HepG2 (cell line): ENCODE results near the gene ATP2B3. TPM values are rescaled to one million over a fixed set of nuclear protein-coding genes. Genes with fewer than 3 reads are reported as not detected.

ENCODE experiments used
- ATAC-seq: fragments of 200-7000 bp; cut with Tn5 transposase; 3 replicates; pipeline ENCODE4 v1.9.1; 2020; ENCODE audit warnings: mild to moderate bottlenecking, moderate library complexity
- BruUV-seq: library from RNA; stranded (reverse); fragments of 400-500 nt; replicated peaks from 2 replicates; lab custom pipeline; 2021; lab: Mats Ljungman, UMichigan
- CTCF ChIA-PET: fragments of 300-600 bp; formaldehyde crosslinking; extraction: SDS; loops from one replicate; lab custom pipeline; 2021; ENCODE audit warnings: low total read pairs, inconsistent platforms, low intra/inter-chr PET ratio; lab: Yijun Ruan, JAX
- POLR2A ChIA-PET: fragments of 350-600 bp; sonication (Branson Sonifier 250); formaldehyde crosslinking; loops from one replicate; lab custom pipeline; 2020; ENCODE audit warnings: antibody characterized with exemption, inconsistent platforms; lab: Yijun Ruan, JAX
- DNase-seq: peaks from one replicate; pipeline ENCODE4 v3.0.0-alpha.2; 2015; ENCODE audit warnings: low spot score
- FAIRE-seq: peaks from 3 replicates; lab custom pipeline; 2011; peaks lifted over from hg19 to GRCh38; lab: Jason Lieb, UNC
- H2AFZ ChIP-seq: one replicate; pipeline ENCODE4 v1.6.1; 2011; ENCODE audit warnings: low read length, inconsistent platforms
- H3K27ac ChIP-seq: fragments of 300-600 bp; 3 replicates; pipeline ENCODE4 v1.8.0; 2011; ENCODE audit warnings: mixed run types, mild to moderate bottlenecking, mixed read lengths, low read length, inconsistent platforms; ENCODE audit not compliant: insufficient read depth; ENCODE audit errors: extremely low read length
- H3K27me3 ChIP-seq, 2 experiments: fragments of 200-600 bp in 1 of 2; 2 replicates in 1 of 2; 3 replicates in 1 of 2; pipeline versions ENCODE4 v1.6.0 to v1.8.0; 2011; ENCODE audit warnings: low read length in 2 of 2, mild to moderate bottlenecking in 2 of 2, moderate library complexity in 2 of 2, inconsistent platforms in 1 of 2; ENCODE audit not compliant: insufficient read depth in 2 of 2, control insufficient read depth in 1 of 2
- H3K36me3 ChIP-seq, 2 experiments: fragments of 200-600 bp in 1 of 2; replicated peaks in 1 of 2; 2 replicates in 1 of 2; 3 replicates in 1 of 2; pipeline versions ENCODE4 v1.5.1 to v1.8.0; 2011; ENCODE audit warnings: low read length in 2 of 2, inconsistent platforms in 1 of 2; ENCODE audit not compliant: insufficient read depth in 2 of 2, control insufficient read depth in 1 of 2
- H3K4me1 ChIP-seq: 2 replicates; pipeline ENCODE4 v1.5.1; 2012; ENCODE audit warnings: low read length, inconsistent platforms; ENCODE audit not compliant: insufficient read depth
- H3K4me2 ChIP-seq: 2 replicates; pipeline ENCODE4 v1.6.0; 2011; ENCODE audit warnings: low read depth, low read length, inconsistent platforms
- H3K4me3 ChIP-seq, 3 experiments: fragments of 200-600 bp in 1 of 3; sonication (generic), shearing (Covaris generic) in 1 of 3; replicated peaks in 1 of 3; 2 replicates each; pipeline ENCODE4 v1.5.1; 2011 to 2016; ENCODE audit warnings: low read length in 3 of 3, inconsistent platforms in 2 of 3, low read depth in 2 of 3, mild to moderate bottlenecking in 2 of 3, control low read depth in 1 of 3, mixed read lengths in 1 of 3; ENCODE audit not compliant: insufficient read depth in 1 of 3
- H3K79me2 ChIP-seq: one replicate; pipeline ENCODE4 v1.6.1; 2011; ENCODE audit warnings: low read length, inconsistent platforms; ENCODE audit not compliant: insufficient read depth
- H3K9ac ChIP-seq: 2 replicates; pipeline ENCODE4 v1.6.0; 2011; ENCODE audit warnings: mild to moderate bottlenecking, low read depth, low read length, inconsistent platforms; ENCODE audit not compliant: insufficient read depth
- H3K9me3 ChIP-seq: 2 replicates; pipeline ENCODE4 v1.5.1; 2012; ENCODE audit warnings: mild to moderate bottlenecking, low read length
- H4K20me1 ChIP-seq: 2 replicates; pipeline ENCODE4 v1.6.0; 2011; ENCODE audit warnings: inconsistent platforms, mild to moderate bottlenecking, low read length, moderate library complexity; ENCODE audit not compliant: insufficient read depth
- AKAP8 ChIP-seq: sonication (generic); formaldehyde crosslinking; IDR thresholded peaks from 2 replicates; pipeline ENCODE4 v1.5.1; 2020; ENCODE audit warnings: mild to moderate bottlenecking, missing genetic modification reagents
- ATF7-NPFF ChIP-seq: sonication (generic); formaldehyde crosslinking; IDR thresholded peaks from 2 replicates; pipeline ENCODE4 v1.8.1; 2023; ENCODE audit warnings: mild to moderate bottlenecking, low read depth, missing genetic modification reagents, moderate library complexity
- CERS6 ChIP-seq: sonication (generic); formaldehyde crosslinking; IDR thresholded peaks from 2 replicates; pipeline ENCODE4 v1.5.0; 2020; ENCODE audit warnings: missing genetic modification reagents
- DZIP1 ChIP-seq: sonication (generic); formaldehyde crosslinking; IDR thresholded peaks from 2 replicates; pipeline ENCODE4 v1.5.0; 2020; ENCODE audit warnings: mild to moderate bottlenecking, missing genetic modification reagents
- EHMT2 ChIP-seq: fragments of 200-600 bp; sonication (generic); IDR thresholded peaks from 2 replicates; pipeline ENCODE4 v1.7.0; 2017; ENCODE audit warnings: antibody characterized with exemption, low read depth, low read length, borderline replicate concordance
- FOXO4 ChIP-seq: sonication (generic); formaldehyde crosslinking; conservative IDR thresholded peaks from 2 replicates; pipeline ENCODE4 v1.8.1; 2023; ENCODE audit warnings: missing genetic modification reagents
- NCOA2 ChIP-seq: sonication (generic); formaldehyde crosslinking; IDR thresholded peaks from 2 replicates; pipeline ENCODE4 v1.8.0; 2022; ENCODE audit warnings: inconsistent platforms
- NFKBIZ ChIP-seq: IDR thresholded peaks from 2 replicates; pipeline ENCODE4 v1.6.1; 2018; ENCODE audit warnings: missing genetic modification reagents, missing compliant biosample characterization
- PLSCR1 ChIP-seq: sonication (generic); formaldehyde crosslinking; IDR thresholded peaks from 2 replicates; pipeline ENCODE4 v1.5.0; 2020; ENCODE audit warnings: missing genetic modification reagents, mild to moderate bottlenecking, borderline replicate concordance
- RFXANK ChIP-seq: IDR thresholded peaks from 2 replicates; pipeline ENCODE4 v1.6.1; 2016
- SOX5 ChIP-seq: IDR thresholded peaks from 2 replicates; pipeline ENCODE4 v1.6.1; 2016; ENCODE audit warnings: borderline replicate concordance
- TAF1 ChIP-seq: sonication (generic); formaldehyde crosslinking; IDR thresholded peaks from 2 replicates; pipeline ENCODE4 v1.4.0; 2020; ENCODE audit warnings: missing genetic modification reagents
- TGIF2 ChIP-seq: IDR thresholded peaks from 2 replicates; pipeline ENCODE4 v1.6.1; 2016; ENCODE audit warnings: control low read depth, missing compliant biosample characterization
- ZC3H4 ChIP-seq: sonication (generic); formaldehyde crosslinking; IDR thresholded peaks from 2 replicates; pipeline ENCODE4 v1.4.0; 2020; ENCODE audit warnings: missing genetic modification reagents, borderline replicate concordance
- ZFP62 ChIP-seq: sonication (generic); formaldehyde crosslinking; IDR thresholded peaks from 2 replicates; pipeline ENCODE4 v1.4.0; 2020; ENCODE audit warnings: missing genetic modification reagents
- ZNF207 ChIP-seq: fragments of 450-650 bp; IDR thresholded peaks from 2 replicates; pipeline ENCODE4 v1.6.1; 2016; ENCODE audit warnings: antibody characterized with exemption, borderline replicate concordance
- ZNF496 ChIP-seq: sonication (generic); formaldehyde crosslinking; IDR thresholded peaks from 2 replicates; pipeline ENCODE4 v1.8.1; 2023; ENCODE audit warnings: mild to moderate bottlenecking, moderate library complexity, missing genetic modification reagents; ENCODE audit not compliant: insufficient replicate concordance
- ZNF512 ChIP-seq: sonication (generic); formaldehyde crosslinking; IDR thresholded peaks from 2 replicates; pipeline ENCODE4 v1.4.0; 2020; ENCODE audit warnings: mild to moderate bottlenecking, missing genetic modification reagents
- whole genome bisulfite sequencing: methylation state at CpG from one replicate; pipeline ENCODE4 v1.1.6; 2017; ENCODE audit warnings: low lambda C conversion rate; 5-methylcytosine and 5-hydroxymethylcytosine counted together
- in situ Hi-C: cut with HindIII; loops from 2 replicates; pipeline ENCODE4 v1.10.0; 2017; ENCODE audit warnings: low pct_unique_long_range_greater_than_20kb; ENCODE audit not compliant: extremely low pct_ligation_motif_present
- intact Hi-C: fragments of 100-400 bp; cut with micrococcal nuclease; formaldehyde crosslinking; loops from one replicate; pipeline ENCODE4 v1.10.0; 2022; ENCODE audit not compliant: unreplicated experiment
- polyA plus RNA-seq, 8 experiments: library from polyadenylated mRNA; depleted of rRNA in 3 of 8; stranded (reverse) in 7 of 8; unstranded in 1 of 8; fragments of >200 nt; fragmentation: Illumina TruSeq in 4 of 8; extraction: Trizol in 4 of 8; gene quantifications; 2 replicates each; pipeline versions ENCODE4 v1.2.1 to v1.2.3, GENCODE V29; 2011 to 2016; ENCODE audit warnings: low read depth in 4 of 8, missing spikeins in 1 of 8, mixed read lengths in 1 of 8; ENCODE audit not compliant: insufficient read depth in 1 of 8
- total RNA-seq, 5 experiments: library from RNA; depleted of rRNA; stranded (reverse); fragments of >200 nt; fragmentation: Illumina TruSeq; extraction: Trizol; gene quantifications; 2 replicates each; pipeline ENCODE4 v1.2.3, GENCODE V29; 2016; ENCODE audit warnings: low read depth in 1 of 5

The ATP2B3 gene
- total and polyA plus RNA-seq, 2 of the 13 experiments (the other 11 are each of a cell fraction or from before 2014, with no cell fraction given), result not detected

GRCh38 chrX:153592091-153592833 is 74.8 kb downstream of the ATP2B3 start:
- H3K9ac ChIP-seq, result no peak overlapping the region
- no peak overlapping the region for H3K4me3 ChIP-seq
- DNase-seq (no peak), ATAC-seq (no peak), FAIRE-seq (no peak)
- BruUV-seq, result no TSS peak
- intact Hi-C loops, result no loop called here
- H3K27ac ChIP-seq, result no peak overlapping the region
- ChIA-PET CTCF (no interaction called here), POLR2A (no interaction called here)
- no peak overlapping the region for H3K4me2 ChIP-seq
- in situ Hi-C loops, result no loop called here
- H2AFZ ChIP-seq, result no peak overlapping the region
- peaks cover 3 to 7% of the 10 kb centered on the region in 2 experiments; a peak in 3 of 5 replicates for H3K36me3 ChIP-seq
- H3K4me1 ChIP-seq, result peaks cover 8% of the 10 kb centered on the region; the same call in 1 of the 2 replicates
- H4K20me1 ChIP-seq, result no peaks in the 10 kb centered on the region
- no peaks in the 10 kb centered on the region for H3K27me3 ChIP-seq
- H3K9me3 ChIP-seq, result no peaks in the 10 kb centered on the region
- no peaks in the 10 kb centered on the region for H3K79me2 ChIP-seq
- 100% methylated on average over 6 of the region's 30 CpGs for WGBS
- TF ChIP-seq AKAP8 (CRISPR knock-in tag) (no peak), ZC3H4 (CRISPR knock-in tag) (no peak), ATF7-NPFF (CRISPR knock-in tag) (no peak), ZNF512 (CRISPR knock-in tag) (no peak), ZNF207 (no peak), SOX5 (no peak), ZNF496 (CRISPR knock-in tag) (no peak), PLSCR1 (CRISPR knock-in tag) (no peak), EHMT2 (no peak), TGIF2 (CRISPR knock-in tag) (no peak), RFXANK (no peak), CERS6 (CRISPR knock-in tag) (no peak), ZFP62 (CRISPR knock-in tag) (no peak), DZIP1 (CRISPR knock-in tag) (no peak), NCOA2 (CRISPR knock-in tag) (no peak), TAF1 (CRISPR knock-in tag) (no peak), NFKBIZ (CRISPR knock-in tag) (no peak), FOXO4 (CRISPR knock-in tag) (no peak)
